ENCODE data around the gene TMEM140. TPM values are rescaled to one million over a fixed set of nuclear protein-coding genes. Genes with fewer than 3 reads are reported as not detected.

Gene TMEM140
- total and polyA plus RNA-seq, 2 donors, result 4.3 to 13.6 TPM

DNA sequence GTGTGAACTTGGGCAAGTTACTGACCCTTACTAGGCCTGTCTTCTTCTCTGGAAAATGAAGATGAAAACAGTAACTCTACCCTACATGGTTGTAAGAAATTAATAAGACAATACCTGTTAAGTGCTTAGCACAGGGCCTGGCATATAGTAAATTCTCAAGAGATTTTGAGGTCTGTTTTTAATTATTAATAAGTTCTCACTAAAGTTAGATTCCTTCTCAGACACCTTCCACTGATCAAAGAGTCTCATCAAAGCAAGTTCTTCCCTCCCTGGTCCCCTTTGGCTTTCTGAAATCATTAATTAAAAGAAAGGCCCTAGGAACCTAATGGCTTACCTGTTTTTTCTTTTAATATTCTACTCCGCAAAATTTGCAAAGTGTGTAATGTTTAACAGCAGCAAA, 4.6 kb downstream of the TMEM140 start:
- no peak overlapping the region for H3K4me3 ChIP-seq (ENCODE audit: low read length in 2 of 2)
- H3K27ac ChIP-seq (ENCODE audit: low read depth in 1 of 2, low read length in 1 of 2), result peak overlapping the region in 1 of 2 donors; percentile 1
- WGBS, result 99% methylated on average over 1 of the region's 1 CpG

DNA sequence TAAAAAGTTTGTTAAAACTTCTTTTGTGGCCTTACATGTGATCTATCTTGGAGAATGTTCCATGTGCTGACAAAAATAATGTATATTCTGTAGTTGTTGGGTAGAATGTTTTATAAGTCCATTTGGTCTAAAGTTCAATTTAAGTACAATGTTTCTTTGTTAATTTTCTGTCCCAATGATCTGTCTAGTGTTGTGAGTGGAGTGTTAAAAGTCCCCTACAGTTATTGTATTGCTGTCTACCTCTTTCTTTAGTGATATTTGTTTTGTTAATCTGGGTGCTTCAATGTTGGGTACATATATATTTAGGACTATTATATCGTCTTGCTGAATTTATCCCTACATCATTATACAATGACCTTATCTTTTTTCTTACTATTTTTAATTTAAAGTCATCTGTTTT, 6.9 kb downstream of the TMEM140 start:
- Histone ChIP-seq H3K9me3 (ENCODE audit: control insufficient read depth in 2 of 2, insufficient read depth in 1 of 2, low read length in 1 of 2) (peaks cover 2 to 16% of the 10 kb centered on the region in 2 donors), H3K4me3 (ENCODE audit: low read length in 2 of 2) (no peak overlapping the region), H3K36me3 (ENCODE audit: control insufficient read depth in 2 of 2, insufficient read depth in 2 of 2, low read length in 1 of 2) (peaks cover 0 to 6% of the 10 kb centered on the region in 2 donors), H3K4me1 (ENCODE audit: control insufficient read depth in 2 of 2, insufficient read depth in 2 of 2, low read length in 2 of 2) (no peaks in the 10 kb centered on the region), H3K27me3 (ENCODE audit: control insufficient read depth in 2 of 2, insufficient read depth in 1 of 2, low read length in 1 of 2) (no peaks in the 10 kb centered on the region), H3K27ac (ENCODE audit: low read depth in 1 of 2, low read length in 1 of 2) (no peak overlapping the region)
- no peak for DNase-seq (ENCODE audit: low read depth in 6 of 9, low spot score in 9 of 9)
- 97% methylated on average over 1 of the region's 1 CpG for whole genome bisulfite sequencing

More for the DNA sequence above, 4.6 kb downstream of the TMEM140 start:
- Histone ChIP-seq H3K4me1 (ENCODE audit: control insufficient read depth in 2 of 2, insufficient read depth in 2 of 2, low read length in 2 of 2) (peaks cover 1 to 6% of the 10 kb centered on the region in 2 donors), H3K36me3 (ENCODE audit: control insufficient read depth in 2 of 2, insufficient read depth in 2 of 2, low read length in 1 of 2) (peaks cover 0 to 1% of the 10 kb centered on the region in 2 donors), H3K9me3 (ENCODE audit: control insufficient read depth in 2 of 2, insufficient read depth in 1 of 2, low read length in 1 of 2) (peaks cover 0 to 6% of the 10 kb centered on the region in 2 donors), H3K27me3 (ENCODE audit: control insufficient read depth in 2 of 2, insufficient read depth in 1 of 2, low read length in 1 of 2) (no peaks in the 10 kb centered on the region)
- DNase-seq (ENCODE audit: low read depth in 6 of 9, low spot score in 9 of 9), result no peak

DNA sequence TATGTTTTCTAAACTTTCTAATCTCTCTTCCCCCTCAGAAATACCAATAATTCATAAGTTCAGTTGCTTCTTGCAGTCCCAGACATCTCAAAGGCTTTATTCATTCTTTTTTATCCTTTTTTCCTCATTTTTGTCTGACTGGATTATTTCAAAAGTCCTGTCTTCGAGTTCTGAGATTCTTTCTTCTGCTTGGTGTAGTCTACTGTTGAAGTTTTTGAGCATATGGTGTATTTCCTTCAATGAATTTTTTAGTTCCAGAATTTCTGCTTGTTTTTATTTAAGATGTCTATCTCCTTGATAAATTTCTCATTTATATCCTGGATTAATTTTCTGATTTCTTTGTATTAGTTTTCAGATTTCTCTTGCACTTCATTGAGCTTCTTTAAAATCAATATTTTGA, 8.4 kb downstream of the TMEM140 start:
- Histone ChIP-seq H3K36me3 (ENCODE audit: control insufficient read depth in 2 of 2, insufficient read depth in 2 of 2, low read length in 1 of 2) (peaks cover 0 to 6% of the 10 kb centered on the region in 2 donors), H3K4me1 (ENCODE audit: control insufficient read depth in 2 of 2, insufficient read depth in 2 of 2, low read length in 2 of 2) (peaks cover 0 to 4% of the 10 kb centered on the region in 2 donors), H3K27ac (ENCODE audit: low read depth in 1 of 2, low read length in 1 of 2) (no peak overlapping the region), H3K9me3 (ENCODE audit: control insufficient read depth in 2 of 2, insufficient read depth in 1 of 2, low read length in 1 of 2) (peaks cover 2 to 16% of the 10 kb centered on the region in 2 donors), H3K4me3 (ENCODE audit: low read length in 2 of 2) (no peak overlapping the region), H3K27me3 (ENCODE audit: control insufficient read depth in 2 of 2, insufficient read depth in 1 of 2, low read length in 1 of 2) (no peaks in the 10 kb centered on the region)
- no peak for DNase-seq (ENCODE audit: low read depth in 6 of 9, low spot score in 9 of 9)
- 97% methylated on average over 1 of the region's 1 CpG for WGBS

DNA sequence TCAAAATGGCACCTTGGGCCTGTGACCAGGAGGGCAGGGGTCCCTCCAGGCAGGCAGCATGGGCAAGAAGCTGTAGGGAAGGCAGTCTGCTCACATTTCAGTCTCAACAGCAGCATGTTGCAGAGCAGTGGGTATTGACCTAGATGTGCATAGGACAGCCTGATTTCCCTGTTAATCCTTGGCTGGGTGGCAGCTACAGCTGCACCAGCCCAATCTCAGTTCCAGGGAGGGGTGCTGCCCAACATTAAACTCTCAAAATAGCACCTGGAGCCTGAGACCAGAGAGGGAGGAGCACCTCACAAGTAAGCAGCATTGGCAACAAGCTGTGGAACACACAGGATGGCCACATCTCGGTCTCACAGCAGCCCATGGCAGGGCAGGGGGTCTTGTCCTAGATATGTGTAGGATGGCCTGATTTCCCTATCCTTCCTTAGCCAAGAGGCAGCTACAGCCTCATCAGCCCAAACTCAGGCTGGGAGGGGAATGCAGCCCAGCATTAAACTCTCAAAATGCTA, 10.3 kb downstream of the TMEM140 start:
- Histone ChIP-seq H3K9me3 (ENCODE audit: control insufficient read depth in 2 of 2, insufficient read depth in 1 of 2, low read length in 1 of 2) (peaks cover 2 to 25% of the 10 kb centered on the region in 2 donors), H3K27me3 (ENCODE audit: control insufficient read depth in 2 of 2, insufficient read depth in 1 of 2, low read length in 1 of 2) (no peaks in the 10 kb centered on the region), H3K36me3 (ENCODE audit: control insufficient read depth in 2 of 2, insufficient read depth in 2 of 2, low read length in 1 of 2) (peaks cover 8 to 9% of the 10 kb centered on the region in 2 donors), H3K4me1 (ENCODE audit: control insufficient read depth in 2 of 2, insufficient read depth in 2 of 2, low read length in 2 of 2) (peaks cover 0 to 4% of the 10 kb centered on the region in 2 donors), H3K4me3 (ENCODE audit: low read length in 2 of 2) (no peak overlapping the region), H3K27ac (ENCODE audit: low read depth in 1 of 2, low read length in 1 of 2) (no peak overlapping the region)
- 95% methylated on average over 1 of the region's 1 CpG for WGBS
- DNase-seq (ENCODE audit: low read depth in 6 of 9, low spot score in 9 of 9), result no peak

DNA sequence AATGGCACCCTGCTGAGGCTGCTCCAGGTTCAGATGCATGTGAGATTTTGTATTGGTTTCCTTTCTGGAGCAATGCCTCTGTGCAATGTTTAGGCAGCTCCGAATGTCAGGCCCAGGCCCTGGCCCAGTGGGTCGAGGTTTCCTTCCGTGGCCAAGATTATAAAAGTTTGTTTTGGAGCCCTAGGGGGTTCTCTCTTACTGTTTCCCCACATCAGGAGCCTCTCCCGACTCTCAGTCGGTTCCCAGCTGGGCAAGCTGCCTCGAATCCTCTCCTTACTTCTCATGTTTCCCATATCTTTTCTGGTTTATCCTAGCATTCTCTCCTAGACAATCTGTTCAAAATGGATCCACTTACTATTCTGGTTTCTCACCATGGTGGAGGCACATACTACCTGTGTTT, 11.0 kb downstream of the TMEM140 start:
- peaks cover 9 to 11% of the 10 kb centered on the region in 2 donors for H3K36me3 ChIP-seq (ENCODE audit: control insufficient read depth in 2 of 2, insufficient read depth in 2 of 2, low read length in 1 of 2)
- H3K4me1 ChIP-seq (ENCODE audit: control insufficient read depth in 2 of 2, insufficient read depth in 2 of 2, low read length in 2 of 2), result peaks cover 0 to 4% of the 10 kb centered on the region in 2 donors
- no peak for DNase-seq (ENCODE audit: low read depth in 6 of 9, low spot score in 9 of 9)
- WGBS, result 96% methylated on average over 6 of the region's 6 CpGs
- no peak overlapping the region for H3K27ac ChIP-seq (ENCODE audit: low read depth in 1 of 2, low read length in 1 of 2)
- no peak overlapping the region for H3K4me3 ChIP-seq (ENCODE audit: low read length in 2 of 2)
- peaks cover 2 to 25% of the 10 kb centered on the region in 2 donors for H3K9me3 ChIP-seq (ENCODE audit: control insufficient read depth in 2 of 2, insufficient read depth in 1 of 2, low read length in 1 of 2)
- H3K27me3 ChIP-seq (ENCODE audit: control insufficient read depth in 2 of 2, insufficient read depth in 1 of 2, low read length in 1 of 2), result no peaks in the 10 kb centered on the region

DNA sequence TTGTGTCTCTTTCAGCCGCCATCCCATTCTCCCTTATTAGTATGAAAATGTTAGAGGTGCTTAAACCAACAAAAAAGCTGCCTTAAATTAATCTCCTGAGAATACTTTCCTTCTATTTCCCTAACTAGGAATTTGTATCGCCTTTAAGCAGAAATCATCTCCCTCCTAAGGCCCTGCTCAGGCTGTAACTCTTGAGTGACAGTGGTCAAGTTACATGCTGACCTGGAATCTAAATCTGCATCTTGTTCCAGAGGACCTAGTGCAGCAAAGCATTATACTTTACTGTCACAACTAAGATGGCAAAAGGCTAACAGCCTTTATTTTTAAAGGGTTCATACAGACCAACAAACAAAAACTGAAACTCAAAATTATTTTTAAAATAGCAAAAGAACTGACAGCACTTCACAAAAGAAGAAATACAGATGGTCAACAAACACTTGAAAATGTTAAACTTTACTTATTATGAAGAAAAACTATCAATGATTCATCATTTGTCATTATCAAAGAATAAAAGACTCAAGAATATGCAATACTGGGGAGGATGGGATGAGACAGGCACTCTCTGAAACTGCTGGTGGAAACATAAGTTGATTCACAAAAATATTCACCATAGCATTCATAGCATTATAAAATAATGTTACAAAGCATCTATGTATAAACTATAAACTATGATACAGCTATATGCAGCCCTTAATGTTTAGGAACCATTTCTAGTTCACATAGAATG, 11.7 kb downstream of the TMEM140 start:
- Histone ChIP-seq H3K27me3 (ENCODE audit: control insufficient read depth in 2 of 2, insufficient read depth in 1 of 2, low read length in 1 of 2) (no peaks in the 10 kb centered on the region), H3K9me3 (ENCODE audit: control insufficient read depth in 2 of 2, insufficient read depth in 1 of 2, low read length in 1 of 2) (peaks cover 2 to 29% of the 10 kb centered on the region in 2 donors), H3K27ac (ENCODE audit: low read depth in 1 of 2, low read length in 1 of 2) (no peak overlapping the region), H3K4me3 (ENCODE audit: low read length in 2 of 2) (no peak overlapping the region), H3K36me3 (ENCODE audit: control insufficient read depth in 2 of 2, insufficient read depth in 2 of 2, low read length in 1 of 2) (peaks cover 14 to 17% of the 10 kb centered on the region in 2 donors), H3K4me1 (ENCODE audit: control insufficient read depth in 2 of 2, insufficient read depth in 2 of 2, low read length in 2 of 2) (peaks cover 0 to 4% of the 10 kb centered on the region in 2 donors)
- 96% methylated on average over 2 of the region's 2 CpGs for WGBS
- DNase-seq (ENCODE audit: low read depth in 6 of 9, low spot score in 9 of 9), result no peak

DNA sequence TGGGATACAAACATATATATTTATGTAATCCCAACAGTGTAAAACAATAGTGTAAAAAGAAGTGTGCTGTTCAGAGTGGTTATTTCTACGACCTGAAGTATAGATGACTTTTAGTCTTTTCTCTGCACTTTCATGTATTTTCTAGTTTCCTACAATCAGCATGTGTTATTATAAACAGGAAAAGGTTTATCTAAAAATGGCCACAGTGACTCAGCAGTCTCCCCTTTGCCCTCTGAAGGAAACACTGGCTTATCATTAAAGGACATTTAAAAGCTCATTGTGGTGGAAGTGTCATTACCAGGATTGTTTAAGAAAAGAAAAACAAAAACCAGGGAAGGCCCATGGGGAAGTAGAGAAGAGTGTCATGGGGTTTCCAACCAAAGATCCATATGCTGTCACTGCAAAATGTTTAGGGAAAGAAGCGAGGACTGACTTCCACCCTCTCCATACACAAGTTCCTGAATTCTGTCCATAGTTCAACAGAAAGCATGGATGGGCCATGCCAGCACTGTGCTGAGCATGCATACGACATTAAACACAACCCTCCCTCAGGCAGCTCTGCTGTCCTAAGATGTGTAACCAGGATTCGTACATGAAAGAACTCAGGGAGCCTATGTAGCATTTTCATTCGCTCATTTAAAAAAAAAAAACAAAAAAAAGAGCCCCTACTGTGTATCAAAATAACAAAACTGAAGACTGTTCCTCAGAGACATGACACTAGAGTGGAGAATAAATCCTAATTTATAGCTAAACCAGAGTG, 12.4 kb downstream of the TMEM140 start:
- H3K27ac ChIP-seq (ENCODE audit: low read depth in 1 of 2, low read length in 1 of 2), result no peak overlapping the region
- no peak for DNase-seq (ENCODE audit: low read depth in 6 of 9, low spot score in 9 of 9)
- peaks cover 21 to 24% of the 10 kb centered on the region in 2 donors for H3K36me3 ChIP-seq (ENCODE audit: control insufficient read depth in 2 of 2, insufficient read depth in 2 of 2, low read length in 1 of 2)
- H3K27me3 ChIP-seq (ENCODE audit: control insufficient read depth in 2 of 2, insufficient read depth in 1 of 2, low read length in 1 of 2), result no peaks in the 10 kb centered on the region
- peaks cover 2 to 35% of the 10 kb centered on the region in 2 donors for H3K9me3 ChIP-seq (ENCODE audit: control insufficient read depth in 2 of 2, insufficient read depth in 1 of 2, low read length in 1 of 2)
- peaks cover 0 to 4% of the 10 kb centered on the region in 2 donors for H3K4me1 ChIP-seq (ENCODE audit: control insufficient read depth in 2 of 2, insufficient read depth in 2 of 2, low read length in 2 of 2)
- 74% methylated on average over 5 of the region's 5 CpGs for WGBS
- H3K4me3 ChIP-seq (ENCODE audit: low read length in 2 of 2), result no peak overlapping the region

DNA sequence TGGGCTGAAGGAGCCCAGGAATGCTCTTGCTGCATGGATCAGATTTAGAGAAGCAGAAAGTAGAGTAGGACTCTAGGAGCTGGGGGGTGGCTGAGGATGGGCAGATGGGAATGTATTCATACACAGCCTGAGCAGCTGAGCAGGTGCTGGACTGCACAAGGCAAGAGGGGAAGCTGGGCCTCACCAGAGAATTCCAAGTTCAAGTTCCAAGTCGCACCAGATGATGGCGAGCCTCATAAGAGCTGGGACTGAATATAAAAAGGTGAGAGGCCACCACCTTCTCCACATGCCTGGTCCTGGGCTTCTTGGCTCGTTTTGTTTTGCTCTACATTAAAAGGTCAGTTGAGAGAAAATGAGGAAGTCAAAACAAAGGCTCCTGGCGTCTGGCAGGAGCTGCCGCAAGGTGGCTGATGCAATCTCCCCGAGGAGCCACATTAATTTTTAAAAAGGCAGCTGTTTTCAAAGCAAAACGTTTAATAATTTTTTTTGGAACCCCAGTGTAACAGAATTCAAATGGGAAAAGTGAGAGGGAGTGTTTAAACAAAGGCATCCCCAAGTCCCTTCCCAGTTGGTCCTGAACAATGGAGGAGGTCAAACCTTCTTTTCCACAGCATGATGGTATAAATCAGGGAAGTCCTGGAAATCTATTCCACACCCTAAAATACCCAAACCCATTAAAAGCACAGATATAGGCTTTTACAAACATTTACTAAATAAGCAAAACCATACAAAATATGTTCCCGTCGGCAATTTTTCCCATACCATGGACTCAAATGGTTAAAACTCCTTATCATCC, 13.2 kb downstream of the TMEM140 start:
- H3K4me1 ChIP-seq (ENCODE audit: control insufficient read depth in 2 of 2, insufficient read depth in 2 of 2, low read length in 2 of 2), result peaks cover 0 to 4% of the 10 kb centered on the region in 2 donors

More for the DNA sequence above, 13.2 kb downstream of the TMEM140 start:
- peaks cover 2 to 35% of the 10 kb centered on the region in 2 donors for H3K9me3 ChIP-seq (ENCODE audit: control insufficient read depth in 2 of 2, insufficient read depth in 1 of 2, low read length in 1 of 2)
- no peak overlapping the region for H3K4me3 ChIP-seq (ENCODE audit: low read length in 2 of 2)
- WGBS, result 39% methylated on average over 9 of the region's 9 CpGs
- H3K27me3 ChIP-seq (ENCODE audit: control insufficient read depth in 2 of 2, insufficient read depth in 1 of 2, low read length in 1 of 2), result no peaks in the 10 kb centered on the region
- no peak for DNase-seq (ENCODE audit: low read depth in 6 of 9, low spot score in 9 of 9)
- H3K36me3 ChIP-seq (ENCODE audit: control insufficient read depth in 2 of 2, insufficient read depth in 2 of 2, low read length in 1 of 2), result peaks cover 29 to 32% of the 10 kb centered on the region in 2 donors
- peak overlapping the region in 1 of 2 donors; percentile 24 for H3K27ac ChIP-seq (ENCODE audit: low read depth in 1 of 2, low read length in 1 of 2)

Data from thymus (tissue), 11 donors.